ENCODE measurements around the gene SMYD3. TPM values are rescaled to one million over a fixed set of nuclear protein-coding genes. Genes with fewer than 3 reads are reported as not detected.
"Not testable (repeated sequence)": the region's sequence is repeated elsewhere in the genome, so short reads cannot be mapped to it uniquely, and the experiment has no call there.

The SMYD3 gene
- total and polyA plus RNA-seq, 12 donors = 13.5 to 78.2 (median 26.8) TPM

DNA sequence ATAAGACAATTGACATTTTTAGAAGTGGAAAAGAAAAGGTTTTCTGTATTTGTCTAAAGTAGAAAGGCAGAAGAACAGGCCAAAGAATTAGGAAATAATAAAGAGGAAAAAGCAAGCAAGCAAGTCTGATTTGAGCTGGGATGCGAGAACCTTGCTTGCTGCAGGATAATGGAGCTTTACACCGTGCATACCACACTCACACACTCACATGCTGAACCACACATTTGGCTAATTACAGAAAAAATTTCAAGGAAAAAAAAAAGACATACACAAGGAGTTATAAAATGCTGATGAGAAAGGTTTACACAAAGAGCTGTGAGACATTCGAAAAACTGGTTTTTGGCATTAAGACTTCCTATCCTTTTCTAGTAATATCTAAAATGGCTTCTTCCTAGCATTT lies 758.4 kb downstream of the SMYD3 start:
- intact Hi-C loops (cut with DNase I) = no loop called here
- TF ChIP-seq, protein P1, sequence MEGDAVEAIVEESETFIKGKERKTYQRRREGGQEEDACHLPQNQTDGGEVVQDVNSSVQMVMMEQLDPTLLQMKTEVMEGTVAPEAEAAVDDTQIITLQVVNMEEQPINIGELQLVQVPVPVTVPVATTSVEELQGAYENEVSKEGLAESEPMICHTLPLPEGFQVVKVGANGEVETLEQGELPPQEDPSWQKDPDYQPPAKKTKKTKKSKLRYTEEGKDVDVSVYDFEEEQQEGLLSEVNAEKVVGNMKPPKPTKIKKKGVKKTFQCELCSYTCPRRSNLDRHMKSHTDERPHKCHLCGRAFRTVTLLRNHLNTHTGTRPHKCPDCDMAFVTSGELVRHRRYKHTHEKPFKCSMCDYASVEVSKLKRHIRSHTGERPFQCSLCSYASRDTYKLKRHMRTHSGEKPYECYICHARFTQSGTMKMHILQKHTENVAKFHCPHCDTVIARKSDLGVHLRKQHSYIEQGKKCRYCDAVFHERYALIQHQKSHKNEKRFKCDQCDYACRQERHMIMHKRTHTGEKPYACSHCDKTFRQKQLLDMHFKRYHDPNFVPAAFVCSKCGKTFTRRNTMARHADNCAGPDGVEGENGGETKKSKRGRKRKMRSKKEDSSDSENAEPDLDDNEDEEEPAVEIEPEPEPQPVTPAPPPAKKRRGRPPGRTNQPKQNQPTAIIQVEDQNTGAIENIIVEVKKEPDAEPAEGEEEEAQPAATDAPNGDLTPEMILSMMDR (IDR thresholded peaks at IDR 0.05) = no peak
- no peak for TF ChIP-seq POLR2A (IDR thresholded peaks at IDR 0.05)
- DNase-seq = no peak
- no peaks in the 10 kb centered on the region for H3K27me3 ChIP-seq
- H3K36me3 ChIP-seq (replicated peaks in 1 of 2) = no peaks in the 10 kb centered on the region
- H3K4me1 ChIP-seq (replicated peaks in 1 of 2) = no peaks in the 10 kb centered on the region
- H3K9me3 ChIP-seq (replicated peaks in 1 of 3) = no peaks in the 10 kb centered on the region
- WGBS, 4 donors = 91 to 97% (median 94%) methylated on average over 3 of the region's 3 CpGs
- no peak overlapping the region for H3K27ac ChIP-seq
- H3K4me3 ChIP-seq = no peak overlapping the region

DNA sequence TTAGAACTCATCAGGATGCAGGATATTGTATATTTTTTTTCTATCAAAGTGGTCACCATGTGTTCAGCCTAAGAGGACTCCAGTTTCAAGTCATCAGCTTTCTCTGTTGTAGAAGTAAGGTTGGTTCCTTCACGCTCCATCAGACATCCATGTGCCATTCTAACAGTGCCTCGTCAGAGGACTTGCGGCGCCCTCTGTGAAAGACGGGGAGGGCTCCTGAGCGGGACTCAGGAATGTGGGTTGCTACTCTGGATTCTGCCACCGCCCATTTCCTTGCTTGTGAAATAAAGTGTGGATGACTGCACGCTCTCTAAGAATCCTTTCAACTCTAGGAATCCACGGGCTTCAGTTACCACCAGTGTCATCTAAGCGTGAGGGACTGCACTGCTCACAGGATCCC lies 758.8 kb downstream of the SMYD3 start:
- intact Hi-C loops (cut with DNase I) = no loop called here
- WGBS, 4 donors = 78 to 95% (median 92%) methylated on average over 10 of the region's 10 CpGs
- TF ChIP-seq, protein P1 (IDR thresholded peaks at IDR 0.05) = no peak
- no peak for TF ChIP-seq POLR2A (IDR thresholded peaks at IDR 0.05)
- Histone ChIP-seq H3K4me1 (replicated peaks in 1 of 2) (no peaks in the 10 kb centered on the region), H3K4me3 (no peak overlapping the region), H3K36me3 (replicated peaks in 1 of 2) (no peaks in the 10 kb centered on the region), H3K9me3 (replicated peaks in 1 of 3) (no peaks in the 10 kb centered on the region), H3K27ac (no peak overlapping the region), H3K27me3 (no peaks in the 10 kb centered on the region)
- no peak for DNase-seq

DNA sequence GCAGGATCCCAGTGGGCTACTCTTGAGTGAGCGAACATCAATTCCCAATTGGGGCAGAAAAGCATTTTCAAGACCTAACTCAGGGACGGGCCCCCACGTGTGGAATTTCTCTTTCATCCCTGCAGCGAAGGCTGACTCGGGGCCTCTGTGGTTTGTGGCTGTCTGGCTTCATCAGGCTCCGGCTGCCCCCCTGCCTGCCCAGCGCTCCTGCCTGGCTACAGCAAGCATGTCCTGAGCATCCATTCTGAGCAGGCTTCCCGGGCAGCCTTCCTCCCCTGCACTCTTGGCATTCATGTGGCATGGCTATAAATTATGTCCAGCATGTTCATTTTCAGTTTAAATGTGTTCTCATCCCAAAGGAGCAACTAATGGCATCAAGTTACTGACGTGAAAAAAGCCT lies 764.2 kb downstream of the SMYD3 start:
- intact Hi-C loops (cut with DNase I) = no loop called here
- Histone ChIP-seq H3K27ac (no peak overlapping the region), H3K36me3 (replicated peaks in 1 of 2) (no peaks in the 10 kb centered on the region), H3K4me1 (replicated peaks in 1 of 2) (no peaks in the 10 kb centered on the region), H3K27me3 (no peaks in the 10 kb centered on the region), H3K4me3 (no peak overlapping the region), H3K9me3 (replicated peaks in 1 of 3) (no peaks in the 10 kb centered on the region)
- TF ChIP-seq, protein P1 (IDR thresholded peaks at IDR 0.05) = no peak
- no peak for TF ChIP-seq POLR2A (IDR thresholded peaks at IDR 0.05)
- 45 to 61% (median 55%) methylated on average over 8 to 9 of the region's 9 CpGs for WGBS, 4 donors
- DNase-seq = no peak

DNA sequence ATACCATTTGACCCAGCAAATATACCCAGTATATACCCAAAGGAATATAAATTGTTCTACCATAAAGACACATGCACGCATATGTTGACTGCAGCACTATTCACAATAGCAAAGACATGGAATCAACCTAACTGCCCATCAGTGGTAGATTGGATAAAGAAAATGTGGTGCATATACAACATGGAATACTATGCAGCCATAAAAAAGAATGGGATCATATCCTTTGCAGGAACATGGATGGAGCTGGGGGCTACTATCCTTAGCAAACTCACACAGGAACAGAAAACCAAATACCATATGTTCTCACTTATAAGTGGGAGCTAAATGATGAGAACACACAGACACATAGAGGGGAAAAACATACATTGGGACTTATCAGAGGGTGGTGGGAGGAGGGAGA lies 766.7 kb downstream of the SMYD3 start:
- H3K27me3 ChIP-seq; DNase-seq; intact Hi-C loops (cut with DNase I); H3K36me3 ChIP-seq (replicated peaks in 1 of 2); H3K4me3 ChIP-seq; H3K9me3 ChIP-seq (replicated peaks in 1 of 3); H3K27ac ChIP-seq; H3K4me1 ChIP-seq (replicated peaks in 1 of 2): not testable (repeated sequence)
- 83 to 96% (median 91%) methylated on average over 1 of the region's 1 CpG for WGBS, 4 donors

DNA sequence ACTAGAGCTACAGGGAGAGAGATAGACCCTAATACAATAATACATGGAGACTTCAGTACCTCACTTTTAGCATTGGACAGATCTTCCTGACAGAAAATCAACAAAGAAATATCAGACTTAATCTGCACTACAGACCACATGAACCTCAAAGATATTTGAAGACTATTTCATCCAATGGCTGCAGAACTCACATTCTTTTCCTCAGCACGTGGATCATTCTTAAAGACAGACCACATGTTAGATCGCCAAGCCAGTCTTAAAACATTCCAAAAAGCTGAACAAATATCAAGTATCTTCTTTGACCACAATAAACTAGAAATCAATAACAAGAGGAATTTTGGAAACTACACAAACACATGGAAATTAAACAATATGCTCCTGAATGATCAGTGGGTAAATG lies 776.3 kb downstream of the SMYD3 start:
- no peaks in the 10 kb centered on the region for H3K36me3 ChIP-seq (replicated peaks in 1 of 2)
- no peak for DNase-seq
- H3K27me3 ChIP-seq = no peaks in the 10 kb centered on the region
- no peak overlapping the region for H3K4me3 ChIP-seq
- intact Hi-C loops (cut with DNase I) = no loop called here
- 77 to 87% (median 84%) methylated on average over 2 of the region's 2 CpGs for WGBS, 4 donors
- H3K4me1 ChIP-seq (replicated peaks in 1 of 2) = no peaks in the 10 kb centered on the region
- H3K27ac ChIP-seq = no peak overlapping the region
- H3K9me3 ChIP-seq (replicated peaks in 1 of 3) = no peaks in the 10 kb centered on the region
- no peak for TF ChIP-seq POLR2A (IDR thresholded peaks at IDR 0.05)
- TF ChIP-seq, protein P1 (IDR thresholded peaks at IDR 0.05) = no peak

DNA sequence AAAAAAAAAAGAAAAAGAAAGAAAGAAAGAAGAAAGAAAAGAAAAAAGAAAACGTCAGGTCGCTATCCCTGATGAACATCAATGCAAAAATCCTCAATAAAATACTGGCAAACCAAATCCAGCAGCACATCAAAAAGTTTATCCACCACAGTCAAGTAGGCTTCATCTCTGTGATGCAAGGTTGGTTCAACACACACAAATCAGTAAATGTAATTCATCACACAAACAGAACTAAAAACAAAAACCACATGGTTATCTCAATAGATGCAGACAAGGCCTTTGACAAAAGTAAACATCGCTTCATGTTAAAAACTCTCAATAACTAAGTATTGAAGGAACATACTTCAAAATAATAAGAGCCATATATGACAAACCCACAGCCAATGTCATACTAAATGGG lies 779.0 kb downstream of the SMYD3 start:
- H3K4me1 ChIP-seq (replicated peaks in 1 of 2); H3K27me3 ChIP-seq; H3K27ac ChIP-seq; DNase-seq; H3K36me3 ChIP-seq (replicated peaks in 1 of 2); H3K4me3 ChIP-seq; H3K9me3 ChIP-seq (replicated peaks in 1 of 3); intact Hi-C loops (cut with DNase I): not testable (repeated sequence)
- WGBS, 4 donors = 91 to 99% (median 94%) methylated on average over 3 of the region's 3 CpGs

Data from adrenal gland (tissue), 12 donors.